Inflammatory macrophage treated with lipopolysaccharide for 4 hours (primary cell): Measurements from ENCODE around the gene CNMD.
A peak's percentile ranks its signal among the peaks of the same experiment; 100 is the strongest.

Experiments
- DNase-seq: peaks from one replicate; pipeline ENCODE4 v3.0.0-alpha.2; 2020

Gene CNMD

GRCh38 chr13:52677823-52678222 is 61.8 kb downstream of the CNMD start:
- no peak for DNase-seq

- DNase-seq = no peak
Measured at GRCh38 chr13:52673465-52673864, 66.2 kb downstream of the CNMD start.

- DNase-seq = no peak
Measured at GRCh38 chr13:52670726-52671125, 68.9 kb downstream of the CNMD start.

GRCh38 chr13:52669677-52670076 is 69.9 kb downstream of the CNMD start:
- DNase-seq = no peak

- DNase-seq = peak; percentile 30
Measured at GRCh38 chr13:52665325-52665724, 74.3 kb downstream of the CNMD start.

GRCh38 chr13:52664272-52664671 is 75.3 kb downstream of the CNMD start:
- DNase-seq = no peak

GRCh38 chr13:52659340-52659739 is 80.3 kb downstream of the CNMD start:
- no peak for DNase-seq
